Nephron progenitor cell (in vitro differentiated cells): ENCODE measurements around the gene DHRS3.

Source experiments
- DNase-seq: peaks from one replicate; pipeline ENCODE4 v3.0.0; 2021
- H3K27ac Mint-ChIP-seq: 2 replicates; pipeline ENCODE4 v1.8.0; 2021; ENCODE audit warnings: mild to moderate bottlenecking, moderate library complexity, mixed read lengths
- H3K27me3 Mint-ChIP-seq: 2 replicates; pipeline ENCODE4 v1.8.0; 2021; ENCODE audit warnings: mild to moderate bottlenecking, low read depth, mixed read lengths; ENCODE audit not compliant: poor library complexity
- H3K36me3 Mint-ChIP-seq: 2 replicates; pipeline ENCODE4 v1.8.0; 2021; ENCODE audit warnings: low read depth, mixed read lengths
- H3K4me1 Mint-ChIP-seq: 2 replicates; pipeline ENCODE4 v1.8.0; 2021; ENCODE audit warnings: mixed read lengths
- H3K4me3 Mint-ChIP-seq: 2 replicates; pipeline ENCODE4 v1.8.0; 2021; ENCODE audit warnings: mild to moderate bottlenecking, moderate library complexity, mixed read lengths
- H3K9me3 Mint-ChIP-seq: 2 replicates; pipeline ENCODE4 v1.8.0; 2021; ENCODE audit warnings: mild to moderate bottlenecking, moderate library complexity, mixed read lengths
- TF ChIP-seq, protein P1 (sequence below): fragments of 200-600 bp; sonication (generic); IDR thresholded peaks from 2 replicates; pipeline ENCODE4 v1.5.0; 2021; ENCODE audit warnings: antibody characterized with exemption

DHRS3 gene

DNA sequence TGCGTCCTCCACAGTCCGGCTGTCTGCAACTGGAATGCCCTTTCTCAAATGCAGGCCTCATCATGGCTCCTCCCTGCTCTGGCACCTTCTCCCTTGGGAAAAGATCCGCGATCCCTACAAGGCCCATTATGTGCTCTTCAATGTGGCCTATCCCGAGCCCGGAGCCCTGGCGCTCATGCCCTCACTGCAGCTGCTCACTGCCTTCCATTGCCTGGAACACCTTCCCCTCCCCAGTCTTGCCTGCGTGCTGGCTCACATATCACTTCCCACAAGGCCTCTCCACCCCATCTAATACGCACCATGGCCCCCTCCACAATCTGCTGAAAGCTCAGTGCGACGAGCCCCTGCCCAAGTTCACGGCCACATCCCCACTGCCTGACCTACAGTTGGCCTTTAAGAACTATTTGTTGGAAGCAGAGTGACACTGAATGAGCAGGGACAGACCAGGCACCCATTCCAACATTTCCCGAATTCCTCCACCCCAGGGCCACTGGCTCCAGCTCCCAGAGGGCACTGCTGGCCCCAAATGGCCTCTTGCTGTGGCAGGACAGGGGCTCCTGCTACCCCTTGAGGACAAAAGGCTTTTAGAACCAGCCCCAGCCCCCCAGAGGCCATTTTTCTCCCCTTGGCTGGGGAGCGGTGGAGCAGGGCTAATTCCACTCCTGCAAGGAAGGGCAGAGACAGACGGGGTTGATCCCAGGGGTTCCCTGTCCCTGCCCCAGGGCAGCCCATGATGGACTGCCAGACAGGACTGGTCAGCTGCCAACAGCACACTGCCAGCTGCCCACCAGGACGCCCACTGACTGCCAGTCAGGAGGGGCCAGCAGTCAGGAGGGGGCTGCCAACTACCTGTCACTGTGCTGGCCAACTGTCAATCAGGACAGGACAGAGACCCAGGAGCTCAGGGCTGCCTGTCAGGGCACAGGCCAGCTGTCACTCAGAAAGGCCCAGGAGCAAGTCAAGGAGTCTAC, 64.8 kb downstream of the DHRS3 start:
- peak overlapping the region; percentile 73 for H3K27ac Mint-ChIP-seq
- H3K27me3 Mint-ChIP-seq: peaks cover 14% of the 10 kb centered on the region

DNA sequence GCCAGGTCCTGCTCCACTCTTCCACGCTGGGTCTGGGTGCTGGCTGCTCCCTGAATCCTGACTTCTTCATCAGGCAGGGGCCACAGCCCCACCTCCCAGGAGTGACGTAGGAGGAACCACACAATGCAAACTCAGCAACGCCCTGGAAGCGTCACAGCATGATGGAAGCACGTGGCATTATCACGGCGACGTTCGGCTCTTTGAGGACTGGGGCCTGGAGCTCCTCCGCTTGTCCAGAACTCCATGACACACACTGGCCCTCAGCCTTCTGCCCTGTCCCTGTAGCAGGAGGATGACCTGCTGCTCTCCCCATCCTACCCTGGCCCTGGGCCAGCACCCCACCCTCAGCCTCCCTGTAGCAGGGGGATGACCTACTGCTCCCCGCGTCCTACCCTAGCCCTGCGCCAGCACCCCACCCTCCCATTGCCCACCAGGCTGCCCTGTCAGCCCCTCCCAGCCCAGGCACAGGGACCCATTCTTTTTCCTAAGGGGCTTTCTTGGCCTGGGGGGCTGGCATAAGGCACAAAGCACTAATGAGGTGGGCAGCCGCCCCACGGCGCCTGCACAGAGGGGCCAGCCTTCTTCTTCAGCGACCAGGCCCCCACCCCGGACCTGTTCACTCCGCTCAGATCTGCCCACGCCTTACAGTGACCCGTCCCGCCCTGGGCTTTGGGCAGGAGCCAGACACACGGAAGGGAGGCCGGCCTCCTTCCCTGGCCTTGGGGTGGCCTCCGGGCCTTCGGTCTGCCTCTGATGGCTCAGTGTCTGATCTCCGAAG, 65.7 kb downstream of the DHRS3 start:
- Mint-ChIP-seq H3K36me3 (peaks cover 6% of the 10 kb centered on the region), H3K27ac (no peak overlapping the region), H3K9me3 (peaks cover 10% of the 10 kb centered on the region), H3K4me3 (no peak overlapping the region), H3K4me1 (peaks cover 68% of the 10 kb centered on the region), H3K27me3 (peaks cover 12% of the 10 kb centered on the region)
- TF ChIP-seq, protein P1, sequence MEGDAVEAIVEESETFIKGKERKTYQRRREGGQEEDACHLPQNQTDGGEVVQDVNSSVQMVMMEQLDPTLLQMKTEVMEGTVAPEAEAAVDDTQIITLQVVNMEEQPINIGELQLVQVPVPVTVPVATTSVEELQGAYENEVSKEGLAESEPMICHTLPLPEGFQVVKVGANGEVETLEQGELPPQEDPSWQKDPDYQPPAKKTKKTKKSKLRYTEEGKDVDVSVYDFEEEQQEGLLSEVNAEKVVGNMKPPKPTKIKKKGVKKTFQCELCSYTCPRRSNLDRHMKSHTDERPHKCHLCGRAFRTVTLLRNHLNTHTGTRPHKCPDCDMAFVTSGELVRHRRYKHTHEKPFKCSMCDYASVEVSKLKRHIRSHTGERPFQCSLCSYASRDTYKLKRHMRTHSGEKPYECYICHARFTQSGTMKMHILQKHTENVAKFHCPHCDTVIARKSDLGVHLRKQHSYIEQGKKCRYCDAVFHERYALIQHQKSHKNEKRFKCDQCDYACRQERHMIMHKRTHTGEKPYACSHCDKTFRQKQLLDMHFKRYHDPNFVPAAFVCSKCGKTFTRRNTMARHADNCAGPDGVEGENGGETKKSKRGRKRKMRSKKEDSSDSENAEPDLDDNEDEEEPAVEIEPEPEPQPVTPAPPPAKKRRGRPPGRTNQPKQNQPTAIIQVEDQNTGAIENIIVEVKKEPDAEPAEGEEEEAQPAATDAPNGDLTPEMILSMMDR: no peak
- no peak for DNase-seq

More for the DNA sequence above, 64.8 kb downstream of the DHRS3 start:
- Mint-ChIP-seq H3K4me3 (no peak overlapping the region), H3K9me3 (peaks cover 17% of the 10 kb centered on the region), H3K4me1 (peaks cover 59% of the 10 kb centered on the region), H3K36me3 (peaks cover 12% of the 10 kb centered on the region)
- TF ChIP-seq, protein P1: no peak
- no peak for DNase-seq

DNA sequence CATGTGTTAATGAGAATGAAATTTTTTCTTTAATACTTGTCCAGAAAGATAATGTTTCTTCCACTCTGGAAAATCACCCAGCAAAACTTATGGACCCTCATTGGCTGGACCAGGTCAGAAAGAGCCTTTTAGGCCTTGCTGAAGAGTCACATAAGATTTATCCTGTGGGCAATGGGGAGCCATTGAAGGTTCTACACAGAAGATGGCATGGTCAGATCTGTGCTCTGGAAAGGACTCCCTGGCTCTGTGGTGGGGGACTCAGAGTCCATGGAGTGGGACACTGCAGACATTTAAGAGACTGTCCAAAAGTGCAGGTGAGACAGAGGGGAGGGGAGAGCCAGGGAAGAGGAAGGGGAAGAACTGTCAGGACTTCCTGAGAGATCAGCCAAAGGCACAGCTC, 66.4 kb downstream of the DHRS3 start:
- no peak overlapping the region for H3K4me3 Mint-ChIP-seq
- H3K27ac Mint-ChIP-seq: no peak overlapping the region
- peaks cover 70% of the 10 kb centered on the region for H3K4me1 Mint-ChIP-seq

DNA sequence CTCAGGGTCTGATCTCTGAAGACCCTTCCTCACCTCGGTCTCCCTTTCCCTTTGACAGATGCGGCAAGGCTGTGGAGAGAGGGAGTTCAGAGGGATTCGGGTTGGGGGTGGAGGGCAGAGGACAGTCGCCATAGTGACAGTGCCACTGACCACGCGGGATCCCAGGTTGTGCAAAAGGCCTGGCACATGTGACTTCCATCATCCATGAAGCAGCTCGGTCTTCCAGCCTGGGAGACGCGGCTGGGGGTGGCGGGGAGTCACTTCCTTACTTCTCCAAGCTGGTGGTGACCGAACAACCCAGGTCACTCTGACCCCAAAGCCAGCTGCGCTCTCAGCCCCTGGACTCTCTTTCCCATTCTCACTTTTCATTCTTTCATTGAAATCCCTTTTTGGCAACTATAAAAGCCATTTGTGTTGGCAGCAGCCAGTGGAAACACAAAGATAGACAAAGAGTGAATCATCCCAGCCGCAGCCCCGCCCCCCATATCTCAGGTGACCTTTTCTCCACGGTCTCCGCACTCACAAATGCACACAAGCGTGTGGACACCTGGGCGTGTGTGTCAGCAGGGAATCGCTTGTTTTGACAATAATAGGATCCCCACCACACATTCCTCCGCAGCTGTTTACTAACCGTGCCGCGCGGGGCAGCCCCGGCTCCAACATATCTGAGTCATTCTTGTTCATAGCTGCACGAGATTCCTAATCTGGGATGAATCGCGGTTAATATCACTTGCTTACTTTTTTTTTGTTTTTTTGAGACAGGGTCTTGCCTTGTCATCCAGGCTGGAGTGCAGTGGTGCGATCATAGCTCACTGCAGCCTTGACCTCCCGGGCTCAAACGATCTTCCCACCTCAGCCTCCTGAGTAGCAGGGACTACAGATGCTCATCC, 68.3 kb downstream of the DHRS3 start:
- Mint-ChIP-seq H3K4me3 (peak overlapping the region; percentile 33), H3K27ac (peak overlapping the region; percentile 92), H3K4me1 (peaks cover 69% of the 10 kb centered on the region), H3K36me3 (no peaks in the 10 kb centered on the region), H3K27me3 (peaks cover 16% of the 10 kb centered on the region), H3K9me3 (no peaks in the 10 kb centered on the region)
- TF ChIP-seq, protein P1: no peak
- DNase-seq: peak; percentile 42

More for the DNA sequence above, 66.4 kb downstream of the DHRS3 start:
- TF ChIP-seq, protein P1: no peak
- DNase-seq: no peak
- Mint-ChIP-seq H3K9me3 (peaks cover 3% of the 10 kb centered on the region), H3K27me3 (peaks cover 13% of the 10 kb centered on the region), H3K36me3 (peaks cover 3% of the 10 kb centered on the region)

DNA sequence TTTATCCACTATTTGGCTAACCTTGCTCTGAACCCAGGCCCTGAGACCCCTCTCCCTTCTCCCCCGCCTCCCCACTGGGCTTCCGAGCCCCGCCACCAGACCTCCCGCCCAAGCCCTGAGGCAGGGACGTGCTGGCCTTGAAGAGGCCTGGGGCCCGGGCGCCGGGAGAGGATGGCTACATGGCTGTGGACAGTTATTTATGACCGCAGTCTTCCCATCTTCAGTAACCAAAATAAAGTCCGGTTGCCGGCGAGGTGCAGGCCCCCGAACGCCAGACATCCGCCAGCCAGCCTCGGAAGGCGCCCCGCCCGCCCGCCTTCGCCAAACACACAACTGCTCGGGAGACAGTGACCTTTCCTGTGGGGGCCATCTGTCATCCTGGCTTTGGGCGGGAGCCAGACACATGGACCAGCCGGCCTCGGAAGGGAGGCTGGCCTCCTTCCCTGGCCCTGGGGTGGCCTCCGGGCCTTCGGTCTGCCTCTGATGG, 69.0 kb downstream of the DHRS3 start:
- Mint-ChIP-seq H3K9me3 (no peaks in the 10 kb centered on the region), H3K4me3 (no peak overlapping the region), H3K27ac (peak overlapping the region; percentile 69), H3K4me1 (peaks cover 73% of the 10 kb centered on the region), H3K27me3 (peaks cover 21% of the 10 kb centered on the region), H3K36me3 (no peaks in the 10 kb centered on the region)
- peak; percentile 63 for DNase-seq
- TF ChIP-seq, protein P1: no peak
